SK-N-MC (cell line): ENCODE data around the gene GON4L.

Experiments
- EZH2 ChIP-seq: fragments of 200-600 bp; sonication (generic); IDR thresholded peaks from one replicate; pipeline ENCODE4 v1.6.1; 2017; ENCODE audit warnings: antibody characterized with exemption
- FOXP2 ChIP-seq: optimal IDR thresholded peaks from 2 replicates; pipeline ENCODE3; 2011; ENCODE audit warnings: mild to moderate bottlenecking, moderate library complexity; ENCODE audit not compliant: insufficient read depth; ENCODE audit errors: extremely low read length, control extremely low read depth
- POLR2AphosphoS5 ChIP-seq: IDR thresholded peaks from 2 replicates; pipeline ENCODE4 v1.6.1; 2012; ENCODE audit warnings: mild to moderate bottlenecking, low read depth, low read length, borderline replicate concordance

DNA sequence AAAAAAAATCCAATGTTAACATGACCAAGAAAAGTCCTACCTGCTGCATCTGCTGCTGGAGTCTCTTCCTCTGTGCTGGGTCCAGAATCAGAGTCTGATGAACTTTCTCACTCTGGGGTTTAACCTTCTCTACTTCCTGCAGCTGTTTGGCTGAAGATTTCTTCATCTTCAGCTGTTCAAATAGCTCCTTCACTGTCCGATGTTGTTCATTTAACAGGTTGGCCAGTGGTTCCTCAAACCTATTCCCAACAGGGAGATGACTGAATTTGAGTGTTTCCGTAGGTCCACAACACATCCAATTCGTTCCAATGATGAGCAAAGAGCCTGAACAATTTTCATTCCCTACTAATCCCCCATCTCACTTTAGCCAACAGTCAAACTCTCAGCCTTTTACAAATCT lies 79.4 kb downstream of the GON4L start:
- TF ChIP-seq EZH2 (no peak), POLR2AphosphoS5 (no peak), FOXP2 (no peak)
